Middle frontal gyrus (tissue), 1 donor: ENCODE measurements around the gene PRXL2A.

Source experiments
- DNase-seq: peaks from one replicate; pipeline ENCODE4 v3.0.0-alpha.2; 2015; ENCODE audit warnings: low spot score; ENCODE audit errors: extremely low spot score

PRXL2A gene

GRCh38 chr10:80461208-80462183 lies 53.1 kb downstream of the PRXL2A start:
- no peak for DNase-seq

DNA sequence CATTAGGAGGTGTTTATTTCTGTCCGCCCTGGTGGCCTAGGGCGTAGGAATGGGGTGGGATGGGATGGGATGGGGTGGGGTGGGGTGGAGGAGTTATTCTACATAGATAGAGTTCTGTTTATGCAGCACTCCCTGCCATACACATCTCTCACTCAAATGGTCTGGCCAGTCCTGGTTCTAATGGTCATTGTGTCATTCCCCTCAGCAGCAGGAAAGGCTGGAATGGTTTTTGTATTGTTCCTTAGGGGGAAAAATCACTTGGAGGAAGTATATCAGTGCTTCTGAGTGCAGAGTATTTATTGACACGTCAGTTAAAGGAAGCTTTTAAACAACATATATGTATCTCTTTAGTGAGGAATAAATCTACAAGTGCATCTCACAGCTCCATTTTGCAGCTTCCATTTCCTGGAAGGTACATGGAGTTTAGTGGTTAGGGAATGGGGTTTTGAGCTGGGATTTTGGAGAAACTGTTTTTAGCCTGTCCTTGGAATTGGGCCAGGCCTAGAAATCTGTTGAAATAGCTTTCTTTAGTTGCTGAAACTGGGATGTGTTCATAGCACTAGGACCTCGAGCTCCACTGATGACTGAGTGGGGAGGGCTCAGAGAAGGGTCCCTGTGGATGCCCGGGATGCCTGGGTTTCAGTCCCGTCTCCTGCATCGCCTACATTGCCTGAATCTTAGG lies 54.1 kb downstream of the PRXL2A start:
- DNase-seq: no peak

DNA sequence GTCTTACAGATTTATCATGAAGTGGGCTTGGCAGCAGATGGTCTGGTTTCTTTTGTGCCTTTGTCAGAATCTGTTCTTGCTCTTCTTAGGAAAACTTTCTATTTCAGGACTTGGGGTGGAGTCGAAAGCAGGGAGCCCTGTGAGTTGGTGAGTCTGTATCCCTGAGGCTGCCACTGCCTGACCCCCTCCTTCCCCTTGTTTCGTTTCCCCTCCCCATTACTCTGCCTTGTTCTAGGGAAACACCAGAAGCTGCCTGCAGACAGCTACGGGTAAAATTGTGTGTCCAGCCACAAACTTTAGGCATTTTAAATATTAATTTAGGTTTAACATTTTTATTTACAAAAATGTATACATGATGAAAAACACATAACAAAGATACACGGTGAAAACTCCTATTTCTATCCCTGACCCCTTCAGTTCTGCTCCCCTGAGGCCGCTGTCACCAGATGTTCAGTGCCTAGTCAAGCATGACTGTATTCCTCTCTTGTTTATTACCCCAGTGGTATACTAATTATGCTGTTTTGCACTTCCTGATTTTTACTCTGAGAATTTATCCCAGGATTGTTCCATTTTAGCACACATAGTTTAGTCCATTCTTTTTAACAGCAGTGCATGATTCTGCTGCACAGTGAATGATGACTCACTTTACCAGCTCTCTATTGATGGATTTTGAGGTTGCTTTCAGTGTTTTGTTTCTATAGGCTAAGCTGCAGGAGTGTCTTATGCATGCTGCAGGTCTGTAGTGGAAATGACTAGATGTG lies 54.8 kb downstream of the PRXL2A start:
- no peak for DNase-seq

DNA sequence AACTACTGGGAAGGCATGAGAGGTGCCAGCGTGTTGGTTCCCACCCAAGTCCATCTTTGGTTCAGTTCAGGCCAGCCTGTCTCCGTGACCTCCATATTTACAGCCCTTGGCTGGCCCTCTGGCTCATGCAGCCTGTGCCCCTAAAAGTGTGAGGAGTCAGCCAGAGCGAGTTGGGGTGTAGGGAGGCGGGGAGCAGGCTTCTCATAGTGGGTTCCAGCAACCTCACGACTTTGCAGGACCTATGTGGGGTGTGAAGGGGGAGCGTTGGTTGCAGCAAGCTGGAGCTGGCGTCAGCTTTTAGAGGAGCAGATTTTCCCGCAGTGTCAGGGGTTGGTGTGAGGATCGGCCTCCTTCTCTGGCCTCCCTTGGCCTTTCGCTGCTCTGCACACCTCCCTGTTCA lies 55.5 kb downstream of the PRXL2A start:
- no peak for DNase-seq

DNA sequence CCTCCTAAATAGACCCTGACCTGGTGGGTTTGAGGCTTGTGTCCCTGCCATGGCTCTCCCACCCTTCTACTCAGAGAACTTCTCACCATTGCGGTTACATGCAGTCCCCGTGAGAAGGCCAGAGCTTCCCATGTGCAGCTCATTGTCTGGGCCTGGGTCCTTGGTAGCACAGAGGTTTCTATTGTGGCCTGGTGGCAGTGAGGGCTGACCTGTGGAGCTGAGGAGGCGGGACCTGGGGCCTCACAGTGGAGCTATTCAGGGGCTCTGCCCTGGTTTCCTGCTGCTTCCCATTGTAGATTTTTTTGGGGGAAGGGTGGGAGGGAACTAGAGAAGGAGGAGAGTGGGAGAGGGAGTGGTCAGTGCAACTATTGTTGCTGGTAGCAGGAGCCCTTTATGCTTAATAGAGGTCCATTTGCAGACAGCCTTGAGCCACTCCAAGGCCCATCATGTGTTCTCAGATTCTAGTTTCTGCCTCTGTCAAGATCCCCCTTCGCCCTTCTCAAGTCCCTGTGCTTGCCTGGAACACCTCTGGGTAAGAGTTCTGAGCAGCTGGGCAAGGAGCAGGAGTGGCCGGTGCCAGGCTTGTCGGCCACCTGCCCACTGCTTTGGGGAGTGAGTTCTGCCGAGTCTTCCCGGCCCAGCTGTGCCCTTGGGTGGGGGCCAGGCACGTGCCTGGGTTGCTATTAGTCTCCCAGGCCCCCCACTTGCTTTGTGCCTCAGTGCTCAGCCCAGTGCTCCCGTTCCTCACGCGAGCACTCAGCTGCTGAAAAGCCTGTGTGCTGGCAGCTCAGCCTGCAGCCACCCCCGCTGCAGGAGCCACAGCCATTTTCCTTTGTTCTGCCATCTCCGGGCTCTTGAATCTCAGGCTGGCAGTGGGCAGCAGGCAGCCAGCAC lies 56.5 kb downstream of the PRXL2A start:
- peak; percentile 53 for DNase-seq

- DNase-seq: no peak
These were observed 57.1 kb downstream of the PRXL2A start for GRCh38 chr10:80465451-80465835.

DNA sequence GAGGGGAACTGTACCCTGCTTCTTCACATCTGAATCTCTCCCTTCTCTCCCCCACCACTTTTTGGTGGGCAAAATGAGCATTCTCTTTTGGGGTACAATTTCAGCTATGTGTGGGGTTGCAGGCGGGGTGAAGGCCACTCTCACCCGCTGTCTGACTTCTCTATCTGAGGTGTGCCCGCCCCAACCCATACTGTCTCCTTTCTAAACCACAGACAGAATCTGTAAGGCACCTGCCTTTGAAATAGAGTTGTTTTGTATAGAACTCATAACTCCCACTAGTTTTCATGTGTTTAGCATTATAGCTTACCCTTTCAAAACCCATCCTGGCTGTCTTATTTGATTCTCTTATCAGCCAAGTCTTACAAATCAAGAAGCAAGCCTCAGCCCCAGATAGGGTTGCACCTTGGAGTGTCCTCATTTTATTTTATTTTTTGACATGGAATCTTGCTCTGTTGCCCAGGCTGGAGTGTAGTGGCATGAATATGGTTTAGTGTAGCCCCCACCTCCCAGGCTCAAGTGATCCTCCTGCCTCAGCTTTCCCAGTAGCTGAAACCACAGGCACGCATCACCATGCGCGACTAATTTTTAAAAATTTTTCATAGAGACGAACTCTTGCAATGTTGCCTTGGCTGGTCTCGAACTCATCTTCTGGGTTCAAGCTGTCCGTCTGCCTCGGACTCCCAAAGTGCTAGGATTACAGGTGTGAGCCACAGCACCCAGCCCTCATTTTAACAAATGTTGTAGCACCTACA lies 57.7 kb downstream of the PRXL2A start:
- no peak for DNase-seq

- DNase-seq: no peak
These were observed 58.5 kb downstream of the PRXL2A start for GRCh38 chr10:80466724-80467326.

GRCh38 chr10:80468002-80468401 lies 59.7 kb downstream of the PRXL2A start:
- DNase-seq: no peak

DNA sequence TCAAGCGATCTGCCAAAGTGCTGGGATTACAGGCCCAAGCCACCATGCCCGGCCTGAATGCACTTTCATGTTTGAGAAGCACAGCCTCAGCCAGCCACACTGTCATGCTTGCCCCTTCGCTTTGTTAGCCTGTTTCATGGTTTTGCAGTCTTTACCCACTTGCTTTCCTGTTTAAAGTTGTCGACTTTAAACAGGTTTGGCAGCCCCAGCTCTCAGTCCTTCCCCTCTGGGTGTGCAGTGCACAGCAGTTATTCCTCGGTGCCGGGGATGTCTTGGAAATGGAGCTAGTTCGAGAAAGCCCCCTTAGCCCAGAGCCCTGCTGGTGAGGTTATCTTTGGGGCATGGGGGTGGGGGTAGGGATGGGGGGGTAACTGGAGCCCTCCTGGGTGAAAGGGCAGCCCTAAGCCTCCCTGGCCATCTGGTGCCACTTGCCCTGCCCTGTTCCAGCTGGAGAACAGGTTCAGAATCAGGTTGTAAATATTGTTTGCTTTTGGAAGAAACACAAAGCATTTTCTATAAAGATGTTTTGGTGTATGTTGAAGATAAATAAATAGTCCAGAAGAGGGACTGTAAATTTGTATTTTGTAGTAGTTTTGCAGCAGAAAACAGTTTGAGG lies 60.6 kb downstream of the PRXL2A start:
- DNase-seq: no peak

GRCh38 chr10:80470266-80470665 lies 61.9 kb downstream of the PRXL2A start:
- no peak for DNase-seq

DNA sequence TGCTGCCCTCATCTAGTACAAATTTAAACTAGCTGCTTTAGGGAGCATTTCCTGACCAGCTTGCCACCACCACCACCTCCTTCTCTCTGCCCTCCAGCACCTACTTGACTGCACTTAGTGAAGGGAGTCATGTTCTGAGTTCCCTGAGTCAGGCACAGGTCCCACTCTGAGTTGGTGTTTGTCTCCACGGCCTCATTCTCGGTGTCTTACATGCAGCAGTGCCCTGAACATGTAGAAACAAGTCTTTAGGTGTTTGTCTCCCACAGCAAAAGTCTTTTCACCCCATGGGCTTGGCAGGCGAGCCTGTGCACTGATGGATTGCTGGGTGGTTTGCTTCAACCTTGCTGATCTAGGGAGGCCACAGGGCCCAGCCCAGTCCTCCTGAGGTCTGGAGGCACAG lies 62.6 kb downstream of the PRXL2A start:
- no peak for DNase-seq

DNA sequence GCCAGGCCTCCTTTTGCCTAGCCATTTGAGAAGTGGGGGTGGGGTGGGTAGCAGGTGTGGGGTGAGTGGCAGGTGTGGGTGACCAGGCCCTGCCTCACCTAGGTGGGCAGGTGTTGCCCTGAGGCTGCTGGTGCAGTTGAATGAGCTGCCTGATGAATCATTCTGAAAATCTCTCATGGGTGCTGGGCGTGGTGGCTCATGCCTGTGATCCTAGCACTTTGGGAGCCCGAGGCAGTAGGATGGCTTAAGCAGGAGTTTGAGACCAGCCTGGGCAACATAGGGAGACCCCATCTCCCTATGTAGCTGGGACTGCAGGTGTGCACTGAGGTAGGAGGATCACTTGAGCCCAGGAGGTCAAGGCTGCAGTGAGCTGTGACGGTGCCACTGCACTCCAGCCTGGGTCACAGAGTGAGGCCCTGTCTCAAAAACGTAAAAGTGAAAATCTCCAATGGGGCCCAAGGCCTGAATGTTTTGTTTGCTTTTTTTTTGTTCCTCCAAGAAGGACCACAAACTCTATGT lies 63.4 kb downstream of the PRXL2A start:
- DNase-seq: no peak

DNA sequence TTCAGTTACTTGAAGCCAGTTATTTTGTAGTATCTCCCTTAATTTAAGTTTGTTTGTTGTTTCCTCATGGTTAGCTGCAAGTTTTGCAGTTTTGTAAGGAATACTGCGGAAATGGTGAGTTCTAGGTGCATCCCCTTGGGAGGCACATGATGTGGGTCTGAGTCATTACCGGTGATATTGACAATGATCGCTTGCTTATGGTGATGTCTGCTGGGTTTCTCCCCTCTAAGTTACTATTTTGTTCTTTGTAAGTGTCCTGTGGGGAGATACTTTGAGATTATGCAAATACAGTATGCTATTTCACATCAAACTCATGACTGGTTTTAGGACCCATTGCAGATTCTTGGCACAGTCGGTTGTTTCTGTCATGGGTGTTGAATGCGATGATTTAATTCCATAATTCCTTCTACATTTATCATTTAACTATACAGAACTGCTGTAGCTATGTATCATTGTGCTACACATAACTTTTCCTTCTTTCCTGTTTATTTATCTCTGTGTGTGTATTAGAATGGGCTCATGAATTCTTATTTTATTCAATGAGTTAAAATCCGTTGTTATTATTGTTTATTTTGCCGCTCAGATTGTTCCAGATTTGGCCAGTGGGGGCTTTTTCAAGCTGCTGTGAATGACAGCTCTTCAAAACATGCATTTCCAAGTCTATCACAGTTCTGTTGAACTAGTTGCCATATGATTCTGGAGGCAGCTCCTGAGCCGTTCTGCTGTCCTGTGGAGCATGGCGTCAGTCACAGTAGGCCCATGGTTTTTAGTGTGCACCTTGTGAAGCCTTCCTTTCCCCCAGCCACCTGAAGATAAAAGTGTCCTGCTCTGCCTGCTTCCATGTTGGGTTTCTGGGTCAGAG lies 64.1 kb downstream of the PRXL2A start:
- no peak for DNase-seq

- DNase-seq: no peak
These were observed 64.8 kb downstream of the PRXL2A start for GRCh38 chr10:80473096-80473657.

DNA sequence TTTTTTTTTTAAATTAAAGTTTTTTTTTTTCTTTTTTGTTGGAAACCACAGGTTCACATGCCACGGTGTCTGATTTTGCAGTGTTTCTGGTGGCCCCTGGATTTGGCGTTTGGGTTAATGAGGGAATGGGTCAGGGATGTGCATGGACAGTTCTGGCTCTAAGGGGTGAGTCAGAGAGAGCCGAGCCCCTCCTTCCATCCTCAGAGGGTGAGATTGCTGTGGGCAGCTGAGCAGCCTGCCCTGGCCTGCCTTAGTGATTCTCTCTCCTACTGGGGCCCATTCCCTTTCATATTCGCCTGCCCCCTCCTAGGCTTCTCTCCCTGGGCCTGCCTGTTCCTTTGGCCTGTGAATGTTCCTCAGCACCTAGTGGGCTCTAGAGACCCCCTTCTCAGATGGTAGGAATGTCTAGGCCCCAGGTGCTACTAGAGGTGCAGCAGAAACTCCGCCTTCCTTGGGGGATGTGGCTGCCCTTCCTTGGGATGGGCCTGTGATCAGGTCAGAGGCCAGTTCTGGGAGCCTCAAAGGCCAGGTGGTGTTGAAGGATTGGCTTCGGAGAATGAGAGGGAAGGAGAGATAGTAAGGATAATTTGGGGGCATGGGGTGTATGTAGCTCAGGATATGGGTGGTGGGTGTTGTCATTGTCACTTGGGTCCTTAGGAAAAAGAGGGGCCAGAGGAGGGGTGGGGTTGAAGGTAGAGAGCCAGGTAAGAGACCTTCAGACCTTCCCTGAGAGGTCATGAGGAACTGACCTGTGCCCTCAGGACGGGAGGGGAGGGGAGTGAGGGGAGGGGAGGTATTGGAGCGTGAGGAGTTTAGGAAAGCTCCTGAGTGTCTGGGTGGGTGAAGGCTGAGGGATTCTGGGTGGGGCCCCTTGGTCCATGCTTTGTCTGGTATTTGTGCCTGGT lies 65.6 kb downstream of the PRXL2A start:
- no peak for DNase-seq

- no peak for DNase-seq
These were observed 66.2 kb downstream of the PRXL2A start for GRCh38 chr10:80474597-80474910.
